ENCODE results near the gene RAB3IL1. TPM values are rescaled to one million over a fixed set of nuclear protein-coding genes. Genes with fewer than 3 reads are reported as not detected.

RAB3IL1 gene
- total RNA-seq, 2 experiments from 2014 or later = not detected

GRCh38 chr11:61869708-61870451 is 47.5 kb downstream of the RAB3IL1 start:
- H3K9me3 ChIP-seq (ENCODE audit: control insufficient read depth in 1 of 2, insufficient read depth in 1 of 2, low read length in 2 of 2) = no peaks in the 10 kb centered on the region
- H3K36me3 ChIP-seq (ENCODE audit: insufficient read depth, low read length) = no peaks in the 10 kb centered on the region
- TF ChIP-seq CTCF (IDR thresholded peaks at IDR 0.05) = no peak
- H3K4me1 Mint-ChIP-seq (ENCODE audit: low read depth) = peaks cover 5% of the 10 kb centered on the region
- no peaks in the 10 kb centered on the region for H3K36me3 Mint-ChIP-seq (ENCODE audit: low read depth)
- ChIA-PET POLR2A (no interaction called here), CTCF (interaction anchor here (0.9 to 3.2 kb wide), 6 partner anchors 29 to 238 kb away, joined by 3 to 36 read pairs (median 12); no protein-coding TSS in a partner anchor)
- no peak overlapping the region for H3K4me3 Mint-ChIP-seq
- peaks cover 7% of the 10 kb centered on the region for H3K27me3 Mint-ChIP-seq
- H3K4me1 ChIP-seq (ENCODE audit: insufficient read depth, low read length) = peaks cover 7% of the 10 kb centered on the region
- intact Hi-C loops (cut with DNase I, micrococcal nuclease) = loop anchor here in 1 of 2 experiments (2.0 to 10.0 kb wide), 2 partner anchors 445 to 509 kb away; no protein-coding TSS in a partner anchor
- no peaks in the 10 kb centered on the region for H3K27me3 ChIP-seq (ENCODE audit: control insufficient read depth in 1 of 2, insufficient read depth in 2 of 2, low read length in 2 of 2)
- H3K27ac Mint-ChIP-seq = no peak overlapping the region
- no peak overlapping the region for H3K4me3 ChIP-seq (ENCODE audit: low read length)
- H3K27ac ChIP-seq (ENCODE audit: low read depth in 1 of 2, low read length in 2 of 2) = no peak overlapping the region
- ATAC-seq (ENCODE audit: poor library complexity) (no peak), DNase-seq (no peak)
- no peaks in the 10 kb centered on the region for H3K9me3 Mint-ChIP-seq

- H3K36me3 Mint-ChIP-seq (ENCODE audit: low read depth) = no peaks in the 10 kb centered on the region
- no peaks in the 10 kb centered on the region for H3K36me3 ChIP-seq (ENCODE audit: insufficient read depth, low read length)
- no peak overlapping the region for H3K4me3 Mint-ChIP-seq
- ChIA-PET POLR2A (no interaction called here), CTCF (interaction anchor here (0.9 to 3.2 kb wide), 4 partner anchors 29 to 239 kb away, joined by 4 to 36 read pairs (median 16); no protein-coding TSS in a partner anchor)
- H3K9me3 ChIP-seq (ENCODE audit: control insufficient read depth in 1 of 2, insufficient read depth in 1 of 2, low read length in 2 of 2) = no peaks in the 10 kb centered on the region
- H3K27ac Mint-ChIP-seq = no peak overlapping the region
- intact Hi-C loops (cut with DNase I, micrococcal nuclease) = no loop called here
- DNase-seq = no peak
- peaks cover 7% of the 10 kb centered on the region for H3K4me1 ChIP-seq (ENCODE audit: insufficient read depth, low read length)
- H3K27ac ChIP-seq (ENCODE audit: low read depth in 1 of 2, low read length in 2 of 2) = no peak overlapping the region
- peaks cover 7% of the 10 kb centered on the region for H3K27me3 Mint-ChIP-seq
- no peaks in the 10 kb centered on the region for H3K27me3 ChIP-seq (ENCODE audit: control insufficient read depth in 1 of 2, insufficient read depth in 2 of 2, low read length in 2 of 2)
- H3K4me3 ChIP-seq (ENCODE audit: low read length) = no peak overlapping the region
- H3K4me1 Mint-ChIP-seq (ENCODE audit: low read depth) = peaks cover 5% of the 10 kb centered on the region
- H3K9me3 Mint-ChIP-seq = no peaks in the 10 kb centered on the region
- no peak for ATAC-seq (ENCODE audit: poor library complexity)
- TF ChIP-seq CTCF (IDR thresholded peaks at IDR 0.05) = no peak
Observed at GRCh38 chr11:61869429-61869707, 48.0 kb downstream of the RAB3IL1 start.

GRCh38 chr11:61868571-61869428 is 48.6 kb downstream of the RAB3IL1 start:
- no peak for ATAC-seq (ENCODE audit: poor library complexity)
- no peaks in the 10 kb centered on the region for H3K27me3 ChIP-seq (ENCODE audit: control insufficient read depth in 1 of 2, insufficient read depth in 2 of 2, low read length in 2 of 2)
- no peak for DNase-seq
- no peak overlapping the region for H3K4me3 ChIP-seq (ENCODE audit: low read length)
- H3K27ac ChIP-seq (ENCODE audit: low read depth in 1 of 2, low read length in 2 of 2) = no peak overlapping the region
- H3K9me3 ChIP-seq (ENCODE audit: control insufficient read depth in 1 of 2, insufficient read depth in 1 of 2, low read length in 2 of 2) = no peaks in the 10 kb centered on the region
- Mint-ChIP-seq H3K9me3 (no peaks in the 10 kb centered on the region), H3K27ac (no peak overlapping the region), H3K4me3 (no peak overlapping the region), H3K4me1 (ENCODE audit: low read depth) (peaks cover 5% of the 10 kb centered on the region), H3K27me3 (peaks cover 7% of the 10 kb centered on the region), H3K36me3 (ENCODE audit: low read depth) (no peaks in the 10 kb centered on the region)
- ChIA-PET POLR2A (no interaction called here), CTCF (interaction anchor here (0.9 to 3.2 kb wide), 2 partner anchors 30 to 239 kb away, joined by 4 to 36 read pairs; no protein-coding TSS in a partner anchor)
- H3K4me1 ChIP-seq (ENCODE audit: insufficient read depth, low read length) = peaks cover 7% of the 10 kb centered on the region
- no peak for TF ChIP-seq CTCF (IDR thresholded peaks at IDR 0.05)
- intact Hi-C loops (cut with DNase I, micrococcal nuclease) = no loop called here
- no peaks in the 10 kb centered on the region for H3K36me3 ChIP-seq (ENCODE audit: insufficient read depth, low read length)
